Activated naive CD4-positive, alpha-beta T cell treated with anti-CD3 and anti-CD28 coated beads, Interleukin-2, amount 50 U/mL, for 16 hours (primary cell): ENCODE data around the gene SNF8.
"Not testable (repeated sequence)": the region's sequence is repeated elsewhere in the genome, so short reads cannot be mapped to it uniquely, and the experiment has no call there.

Experiments used
- DNase-seq: peaks from one replicate; pipeline ENCODE4 v3.0.0-alpha.2; 2020

The SNF8 gene, protein sequence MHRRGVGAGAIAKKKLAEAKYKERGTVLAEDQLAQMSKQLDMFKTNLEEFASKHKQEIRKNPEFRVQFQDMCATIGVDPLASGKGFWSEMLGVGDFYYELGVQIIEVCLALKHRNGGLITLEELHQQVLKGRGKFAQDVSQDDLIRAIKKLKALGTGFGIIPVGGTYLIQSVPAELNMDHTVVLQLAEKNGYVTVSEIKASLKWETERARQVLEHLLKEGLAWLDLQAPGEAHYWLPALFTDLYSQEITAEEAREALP

DNA sequence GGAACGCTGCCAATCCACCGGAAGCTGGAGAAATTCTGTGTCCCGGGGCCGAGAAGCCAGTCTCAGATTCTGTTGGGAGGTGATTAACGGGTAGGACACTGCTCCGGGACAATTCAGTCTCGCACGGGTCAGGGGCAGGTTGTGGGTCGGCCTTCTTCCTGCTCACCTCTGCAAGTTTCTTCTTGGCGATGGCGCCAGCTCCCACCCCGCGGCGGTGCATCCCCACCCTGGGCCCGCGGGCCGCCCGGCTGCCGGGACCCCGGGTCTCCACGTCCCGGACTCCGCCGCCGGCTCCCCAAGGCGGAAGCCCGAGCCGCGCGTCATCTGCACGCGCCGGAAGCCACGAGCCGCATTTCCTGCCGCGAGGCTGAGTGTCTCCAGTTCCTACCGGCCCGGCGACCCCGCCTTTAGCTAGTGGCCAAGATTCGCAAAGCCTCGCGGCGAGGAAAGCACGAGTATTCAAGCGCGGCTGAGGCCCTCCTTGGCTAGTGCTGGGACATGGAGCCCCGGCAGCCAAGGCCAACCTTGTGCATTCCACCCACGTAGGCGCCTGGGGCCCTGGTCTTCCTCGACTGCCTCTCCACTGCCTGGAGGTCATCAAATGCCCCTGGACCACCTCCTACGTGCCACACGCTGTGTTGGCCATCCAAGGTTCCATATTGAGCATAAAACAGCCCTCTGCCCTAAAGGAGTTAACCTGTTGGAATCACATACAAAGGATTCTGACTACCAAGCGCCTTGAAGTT, at the start of gene SNF8:
Gene SNF8 (minus strand): TSS at position 328 of the 746 bp plus-strand sequence. CDS start 108 bp downstream, at position 220.
- peak; percentile 94 for DNase-seq

DNA sequence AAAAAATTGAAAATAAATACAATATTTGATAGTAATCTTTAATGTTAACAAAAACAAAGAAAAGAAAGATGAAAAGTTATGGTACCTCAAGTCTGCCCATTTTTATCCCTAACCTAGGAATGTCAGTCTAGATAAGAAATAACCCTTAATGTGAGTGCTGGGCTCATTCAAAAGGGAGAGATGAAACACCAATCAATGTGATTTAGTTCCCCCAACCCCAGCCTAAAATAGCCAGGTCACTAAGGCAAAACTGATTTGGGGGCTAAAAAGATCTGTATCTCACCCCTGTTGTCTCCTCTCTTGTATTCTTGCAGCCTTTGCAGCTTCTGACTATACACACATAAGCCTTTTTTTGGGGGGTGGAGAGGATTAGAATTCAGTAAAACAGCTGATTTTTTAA, 49.3 kb upstream of the SNF8 start:
- DNase-seq = no peak

DNA sequence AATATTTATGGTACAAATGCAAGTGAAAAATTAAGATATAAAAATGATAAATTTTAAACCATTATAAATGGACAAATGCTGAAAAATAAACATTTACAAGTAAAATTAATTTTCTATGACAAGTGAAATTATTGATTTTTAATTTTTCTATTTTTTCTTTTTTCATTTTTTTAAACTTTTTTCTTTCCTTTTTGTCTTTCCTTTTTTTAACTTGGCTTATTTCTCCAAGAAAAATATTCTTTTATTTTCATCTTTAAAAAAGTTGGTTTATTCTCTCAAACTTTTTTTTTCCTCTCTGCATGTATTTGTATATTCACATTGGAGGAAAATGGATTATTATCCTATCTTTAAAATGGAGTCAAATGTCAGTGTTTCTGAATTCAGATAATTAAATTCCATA, 48.7 kb upstream of the SNF8 start:
- DNase-seq = no peak

DNA sequence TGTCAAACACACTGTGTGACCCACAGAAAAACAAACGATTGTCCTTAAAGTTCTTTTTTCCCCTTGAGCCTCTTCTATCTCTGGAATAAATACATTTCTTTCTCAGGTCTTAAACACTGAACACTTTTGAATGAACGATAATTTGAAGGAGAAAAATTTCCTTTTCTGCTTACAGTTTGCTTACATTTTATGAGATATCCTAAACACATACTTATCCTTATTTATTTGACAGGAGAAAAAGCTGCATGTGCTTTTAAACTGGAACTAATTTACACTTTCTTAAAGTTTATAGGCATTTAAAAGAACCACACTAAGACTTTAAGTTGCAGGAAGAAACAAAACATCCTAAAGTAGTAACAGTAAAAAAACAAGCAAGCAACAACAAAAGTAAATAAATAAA, 47.8 kb upstream of the SNF8 start:
- DNase-seq = no peak

DNA sequence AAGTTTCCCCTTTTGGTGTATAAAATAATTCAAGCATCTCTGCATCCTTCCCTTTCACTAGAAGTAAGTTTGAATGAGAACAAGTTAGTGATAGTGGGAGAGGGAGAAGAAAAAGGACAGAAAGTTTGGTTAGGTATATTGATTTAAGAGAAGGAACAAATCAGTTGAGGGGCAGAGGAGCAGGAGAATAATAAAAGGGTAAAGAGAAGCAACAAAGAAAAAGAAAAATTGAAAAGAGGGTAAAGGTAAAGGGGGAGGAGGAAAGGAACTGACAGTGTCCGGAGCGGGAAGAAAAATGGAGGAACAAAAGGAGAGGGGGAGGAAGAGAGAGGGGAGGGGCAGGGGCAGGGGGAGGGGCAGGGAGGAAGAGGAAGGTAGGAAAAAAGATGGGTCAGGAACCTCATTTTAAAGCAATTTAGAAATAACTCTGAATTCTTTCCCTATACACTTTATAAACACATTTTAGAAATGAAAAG, 46.3 kb upstream of the SNF8 start:
- DNase-seq = no peak

DNA sequence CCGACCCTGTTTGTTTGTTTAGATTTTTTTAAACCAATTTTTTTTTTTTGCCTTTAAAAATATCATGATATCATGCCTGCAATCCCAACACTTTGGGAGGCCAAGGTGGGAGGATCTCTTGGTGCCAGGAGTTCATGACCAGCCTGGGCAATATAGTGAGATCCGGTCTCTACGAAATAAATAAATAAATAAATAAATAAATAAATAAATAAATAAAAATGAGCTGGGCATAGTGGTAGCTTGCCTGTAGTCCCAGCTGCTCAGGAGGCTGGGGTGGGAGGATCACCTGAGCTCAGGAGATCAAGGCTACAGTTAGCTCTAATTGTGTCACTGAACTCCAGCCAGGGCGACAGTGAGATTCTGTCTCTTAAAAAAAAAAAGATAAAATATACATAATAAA, 44.5 kb upstream of the SNF8 start:
- DNase-seq = no peak

DNA sequence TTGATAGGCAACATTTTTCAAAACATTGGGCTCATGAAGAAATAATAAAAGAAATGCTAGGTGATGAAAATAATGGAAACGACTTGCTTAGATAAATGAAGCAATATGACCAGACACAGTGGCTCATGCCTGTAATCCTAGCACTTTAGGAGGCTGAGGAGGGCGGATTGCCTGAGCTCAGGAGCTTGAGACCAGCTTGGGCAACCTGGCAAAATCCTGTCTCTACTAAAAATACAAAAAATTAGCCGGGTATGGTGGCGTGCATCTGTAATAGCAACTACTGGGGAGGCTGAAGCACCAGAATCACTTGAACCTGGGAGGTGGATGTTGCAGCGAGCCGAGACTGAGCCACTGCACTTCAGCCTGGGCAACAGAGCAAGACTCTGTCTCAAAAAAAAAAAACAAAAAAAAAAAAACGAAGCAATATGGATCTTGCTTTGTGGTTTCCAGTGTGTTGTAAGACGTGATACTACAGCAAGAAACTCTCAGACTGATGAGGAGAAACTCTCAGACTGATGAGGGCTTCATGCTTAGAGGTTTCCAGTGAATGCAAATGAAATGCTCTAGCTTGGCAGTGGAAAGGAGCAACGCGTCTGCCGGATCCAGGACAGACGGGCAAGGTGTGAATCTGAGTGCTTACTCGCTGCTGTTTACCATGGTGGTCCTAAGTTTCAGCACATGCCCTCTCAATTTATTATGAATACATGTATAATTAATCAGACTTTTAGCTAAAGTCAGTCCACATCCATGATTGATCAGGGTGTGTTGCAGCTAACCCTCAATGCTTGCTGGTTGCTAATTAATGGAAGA, 41.0 kb upstream of the SNF8 start:
- no peak for DNase-seq

DNA sequence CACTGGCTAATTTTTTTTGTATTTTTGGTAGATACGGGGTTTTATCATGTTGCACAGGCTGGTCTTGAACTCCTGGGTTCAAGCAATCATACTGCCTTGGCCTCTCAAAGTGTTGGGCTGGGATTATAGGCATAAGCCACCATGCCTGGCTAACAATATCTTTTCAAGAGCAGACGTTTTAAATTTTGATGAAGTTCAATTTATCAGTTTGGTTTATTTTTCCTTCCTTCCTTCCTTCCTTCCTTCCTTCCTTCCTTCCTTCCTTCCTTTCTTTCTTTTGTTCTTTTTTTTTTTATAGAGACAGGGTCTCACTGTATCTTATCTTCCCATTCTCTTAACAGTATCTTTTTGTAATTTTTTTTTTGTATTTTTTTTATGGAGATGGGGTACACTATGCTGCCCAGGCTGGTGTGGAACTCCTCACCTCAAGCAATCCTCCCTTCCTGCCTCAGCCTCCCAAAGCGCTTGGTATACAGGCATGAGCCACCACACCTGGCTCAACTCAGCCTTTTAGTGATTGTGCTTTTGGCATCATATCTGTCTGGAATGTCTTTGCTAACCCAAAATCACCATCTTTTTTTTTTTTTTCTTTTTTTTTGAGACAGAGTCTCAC, 37.4 kb upstream of the SNF8 start:
- no peak for DNase-seq

DNA sequence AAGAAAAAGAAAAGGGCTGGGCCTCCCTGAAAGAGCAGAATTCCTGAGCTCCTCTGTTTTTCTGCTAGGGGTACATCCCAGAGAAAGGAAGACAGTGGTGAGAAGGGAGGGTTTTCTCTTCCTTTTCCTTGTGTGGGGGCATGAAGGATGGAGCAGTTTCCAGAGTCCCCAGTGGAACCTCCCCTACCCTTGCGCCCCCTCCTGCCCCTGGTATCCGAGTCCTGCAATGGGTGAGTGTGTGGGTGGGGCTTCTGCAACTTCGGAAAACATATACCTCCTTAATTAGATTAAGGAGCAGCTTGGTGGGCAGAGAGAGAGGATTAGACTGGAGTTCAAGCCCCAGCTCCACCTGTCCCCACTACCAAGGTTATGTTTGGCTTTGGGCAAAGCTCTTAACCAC, 29.2 kb upstream of the SNF8 start:
- no peak for DNase-seq

DNA sequence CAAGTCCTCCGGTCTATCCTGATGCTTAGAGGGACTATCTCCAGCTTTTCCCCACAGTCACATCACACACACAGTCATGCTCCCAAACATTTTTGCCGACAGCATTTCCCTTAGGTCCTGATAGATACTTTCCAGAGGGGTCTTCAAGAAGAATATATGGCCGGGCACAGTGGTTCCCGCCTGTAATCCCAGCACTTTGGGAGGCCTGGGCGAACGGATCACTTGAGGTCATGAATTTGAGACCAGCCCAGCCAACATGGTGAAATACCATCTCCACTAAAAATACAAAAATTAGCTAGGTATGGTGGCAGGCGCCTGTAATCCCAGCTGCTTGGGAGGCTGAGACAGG, 28.1 kb upstream of the SNF8 start:
- no peak for DNase-seq

DNA sequence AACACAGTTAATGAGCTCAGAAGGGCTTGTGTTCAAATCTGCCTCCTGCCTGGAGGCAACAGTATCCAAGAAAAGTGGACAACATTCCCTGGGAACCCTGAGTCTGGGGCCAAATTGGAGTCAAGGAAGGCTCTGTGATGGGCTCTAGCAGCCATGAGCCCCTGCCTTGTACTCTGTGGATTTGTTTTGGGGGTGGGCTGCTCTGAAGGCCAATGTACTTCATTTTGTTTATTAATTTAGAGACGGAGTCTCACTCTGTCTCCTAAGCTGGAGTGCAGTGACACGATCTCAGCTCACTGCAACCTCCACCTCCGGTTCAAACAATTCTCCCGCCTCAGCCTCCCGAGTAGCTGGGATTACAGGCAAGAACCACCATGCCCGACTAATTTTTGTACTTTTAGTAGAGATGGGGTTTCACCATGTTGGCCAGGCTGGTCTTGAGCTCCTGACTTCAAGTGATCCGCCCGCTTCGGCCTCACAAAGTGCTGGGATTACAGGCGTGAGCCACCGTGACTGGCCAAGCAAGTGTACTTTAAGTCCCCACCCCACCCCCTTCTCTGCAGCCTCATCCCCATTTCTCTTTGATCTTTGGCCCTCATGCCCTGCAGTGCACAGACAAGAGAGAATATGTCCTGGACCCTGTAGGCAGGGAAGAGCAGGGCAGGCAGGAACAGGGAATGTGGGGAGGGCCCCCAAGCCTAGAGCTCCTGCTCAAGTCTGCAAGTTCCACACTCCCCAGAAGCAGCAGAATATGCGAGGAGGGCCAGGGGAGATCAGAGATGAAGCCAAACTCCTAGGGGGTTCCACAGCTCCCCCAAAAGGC, 26.4 kb upstream of the SNF8 start:
- DNase-seq = no peak

DNA sequence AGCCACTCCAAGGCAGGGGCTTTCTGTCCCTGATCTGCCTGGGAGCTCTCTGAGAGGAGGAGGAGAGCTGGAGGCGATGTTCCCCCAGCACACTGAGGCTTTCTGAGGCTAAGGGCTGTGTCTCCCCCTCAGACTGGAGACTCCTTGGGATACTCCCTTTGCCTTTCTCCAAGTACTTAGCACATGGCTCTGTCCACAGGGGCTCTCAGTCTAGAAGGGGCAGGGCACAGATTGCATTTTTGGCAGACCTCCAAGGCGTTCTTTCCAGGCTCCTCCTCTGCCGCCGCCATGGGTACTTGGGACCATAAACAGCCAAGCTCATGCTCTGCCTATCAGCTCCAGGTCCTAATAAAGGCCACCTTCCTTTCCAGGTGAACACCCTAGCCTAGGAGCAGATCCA, 25.6 kb upstream of the SNF8 start:
- DNase-seq = no peak

DNA sequence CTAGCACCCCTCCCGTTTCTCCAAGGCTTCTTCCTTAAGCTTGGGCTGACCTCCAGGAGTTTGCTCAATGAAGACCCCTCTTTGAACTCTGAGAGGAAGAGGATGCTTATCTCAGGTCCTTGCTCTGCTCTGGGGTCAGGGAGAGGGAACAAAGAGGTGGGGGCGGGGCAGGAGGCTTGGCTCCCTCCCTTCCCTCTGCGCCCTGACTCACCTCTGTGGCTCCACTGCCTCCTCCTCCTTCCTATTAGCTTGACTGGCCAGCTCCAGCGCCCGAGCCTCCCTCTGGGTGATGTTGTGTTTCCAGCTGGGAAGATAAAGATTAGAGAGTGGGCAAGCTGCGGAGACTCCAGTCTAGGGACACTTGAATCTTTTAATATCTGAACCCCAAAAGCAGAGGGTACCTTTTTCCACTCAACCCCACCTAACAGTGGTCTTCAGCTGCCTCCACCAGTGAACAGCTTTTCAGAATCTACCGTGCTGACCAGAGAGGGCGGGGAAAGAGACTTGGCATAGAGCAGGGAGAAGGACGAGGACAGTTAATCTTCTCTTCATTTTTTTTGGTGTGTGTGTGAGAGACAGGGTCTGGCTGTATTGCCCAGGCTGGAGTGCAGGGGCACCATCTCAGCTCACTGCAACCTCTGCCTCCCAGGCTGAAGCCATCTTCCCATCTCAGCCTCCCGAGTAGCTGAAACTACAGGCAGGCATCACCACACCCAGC, 17.0 kb upstream of the SNF8 start:
- no peak for DNase-seq

DNA sequence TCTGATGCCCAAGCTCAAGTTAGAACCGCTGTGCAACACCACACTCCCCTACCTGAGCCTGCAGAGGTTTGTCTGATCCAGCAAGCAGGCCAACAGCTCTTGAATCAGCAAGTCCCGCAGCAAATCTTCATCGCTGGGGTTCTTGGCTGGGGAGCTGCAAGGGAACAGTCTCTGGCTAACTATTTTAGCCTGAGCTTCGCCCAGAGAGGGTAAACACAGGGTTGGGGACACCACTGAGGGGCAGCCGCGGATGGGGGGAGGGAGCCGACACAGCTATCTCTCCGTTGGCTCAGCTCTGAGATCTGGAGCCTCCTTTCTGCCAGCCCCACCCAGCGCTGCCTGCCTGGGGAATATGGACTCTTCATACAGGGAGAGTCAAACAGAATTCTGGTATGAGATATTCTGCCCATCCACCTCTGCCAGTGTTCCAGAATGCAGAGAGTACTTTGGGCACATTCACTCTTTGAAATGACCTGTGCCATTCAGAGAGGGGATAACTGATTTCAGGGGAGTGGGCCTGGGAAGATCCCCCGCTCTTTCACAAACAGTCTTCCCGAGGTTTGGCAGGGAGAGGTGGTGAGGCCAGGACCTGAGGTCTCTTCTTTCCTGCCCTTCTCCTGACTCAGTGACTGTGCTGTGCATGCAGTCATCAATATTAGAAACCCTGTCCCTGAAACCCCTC, 16.3 kb upstream of the SNF8 start:
- DNase-seq = no peak

DNA sequence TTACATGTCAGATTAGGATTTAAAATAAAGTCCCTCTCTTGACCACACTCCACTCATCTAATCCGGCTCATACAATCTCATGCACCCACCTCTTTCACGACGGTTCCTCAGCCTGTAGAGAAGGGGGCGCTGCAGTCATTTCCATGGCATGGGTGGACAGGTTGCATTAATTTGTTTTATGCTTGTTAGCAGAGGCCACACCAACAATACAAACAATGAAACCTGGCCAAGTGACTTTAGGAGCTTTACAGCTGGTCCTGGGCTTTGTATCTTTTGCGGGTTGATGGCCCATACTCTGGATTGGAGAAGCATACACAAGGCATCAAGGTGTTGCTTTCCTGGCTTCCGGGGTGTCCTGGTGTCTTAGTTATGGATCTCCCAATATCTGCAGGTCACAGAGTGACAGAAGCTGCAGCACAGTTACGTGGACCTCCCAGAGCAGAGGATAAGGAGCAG, 9.7 kb upstream of the SNF8 start:
- DNase-seq = no peak

DNA sequence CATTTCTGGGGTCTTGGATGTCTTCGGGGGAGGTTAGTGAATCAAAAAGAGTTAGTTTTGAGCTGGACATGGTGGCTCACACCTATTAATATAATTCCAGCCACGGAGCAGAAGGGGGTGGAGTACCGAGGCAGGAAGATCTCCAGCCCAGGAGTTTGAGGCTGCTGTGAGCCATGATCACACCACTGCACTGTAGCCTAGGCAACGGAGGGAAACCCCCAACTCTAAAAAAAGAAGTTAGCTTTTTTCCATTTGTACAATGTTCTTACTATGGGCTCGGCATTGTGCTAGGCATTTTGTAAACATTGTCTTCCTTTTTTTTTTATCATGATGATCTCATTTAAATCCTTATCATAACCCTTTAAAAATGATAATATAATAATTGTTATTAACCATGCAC, 8.3 kb upstream of the SNF8 start:
- no peak for DNase-seq

DNA sequence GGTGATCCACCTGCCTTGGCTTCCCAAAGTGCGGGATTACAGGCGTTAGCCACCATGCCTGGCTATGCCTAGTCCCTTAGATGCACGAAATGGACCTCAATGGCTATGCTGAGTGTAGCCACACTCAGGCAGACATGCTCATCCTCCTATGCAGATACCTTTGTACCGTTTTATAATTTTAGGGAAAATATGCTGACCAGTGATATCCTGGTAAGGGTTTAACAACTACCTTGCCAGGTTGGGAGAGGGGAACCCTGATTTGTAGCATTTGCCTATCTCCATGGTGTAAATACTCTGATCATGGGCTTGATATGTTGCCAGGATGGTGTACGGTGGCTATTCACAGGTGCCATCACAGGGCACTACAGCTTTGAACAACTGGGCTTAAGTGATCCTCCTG, 6.9 kb upstream of the SNF8 start:
- DNase-seq = no peak

DNA sequence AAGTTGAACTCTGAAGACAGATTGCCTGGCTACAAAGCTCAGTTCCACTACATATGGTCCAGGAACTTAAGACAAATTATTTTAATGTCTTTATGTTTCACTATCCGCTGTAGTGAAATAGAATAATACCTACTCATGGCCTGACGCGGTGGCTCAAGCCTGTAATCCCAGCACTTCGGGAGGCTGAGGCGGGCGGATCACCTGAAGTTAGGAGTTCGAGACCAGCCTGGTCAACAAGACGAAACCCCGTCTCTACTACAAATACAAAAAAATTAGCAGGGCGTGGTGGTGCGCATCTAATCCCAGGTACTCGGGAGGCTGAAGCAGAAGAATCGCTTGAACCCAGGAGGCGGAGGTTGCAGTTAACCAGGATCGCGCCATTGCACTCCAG, 614 bp upstream of the SNF8 start:
- DNase-seq = not testable (repeated sequence)

DNA sequence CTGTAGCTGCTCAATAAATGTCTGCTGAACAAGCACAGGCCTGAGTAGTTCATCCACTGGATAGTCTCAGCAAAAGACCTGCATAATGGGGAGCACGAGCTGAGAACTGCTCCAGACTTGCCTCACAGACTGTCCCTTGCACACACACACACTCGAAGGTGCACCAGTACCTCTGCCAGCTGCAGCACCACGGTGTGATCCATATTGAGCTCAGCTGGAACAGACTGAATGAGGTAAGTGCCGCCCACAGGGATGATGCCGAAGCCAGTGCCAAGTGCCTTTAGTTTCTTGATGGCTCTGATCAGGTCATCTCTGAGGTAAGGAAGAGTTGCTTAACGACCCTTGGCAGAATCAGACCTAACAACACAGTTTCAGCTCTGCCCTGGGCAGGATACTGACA, 11.6 kb downstream of the SNF8 start:
- no peak for DNase-seq

DNA sequence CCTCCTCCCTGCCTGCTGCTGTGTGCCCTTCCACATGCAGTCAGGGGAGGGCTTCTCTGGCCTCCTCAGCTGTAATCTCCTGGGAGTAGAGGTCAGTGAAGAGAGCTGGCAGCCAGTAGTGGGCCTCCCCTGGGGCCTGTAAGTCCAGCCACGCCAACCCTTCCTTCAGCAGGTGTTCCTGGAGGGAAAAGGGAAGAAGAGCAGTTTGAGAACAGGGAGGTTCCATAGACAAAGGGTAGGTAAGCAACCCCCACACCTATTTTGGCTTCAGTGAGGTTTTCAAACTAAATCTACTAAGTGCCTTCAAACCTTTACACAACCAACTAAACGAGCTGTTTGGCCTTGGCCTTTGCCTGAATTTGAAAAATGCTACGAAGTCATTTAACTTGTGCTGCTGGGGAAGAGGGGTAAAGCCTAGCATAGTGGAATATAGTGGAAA, 14.2 kb downstream of the SNF8 start:
- no peak for DNase-seq

DNA sequence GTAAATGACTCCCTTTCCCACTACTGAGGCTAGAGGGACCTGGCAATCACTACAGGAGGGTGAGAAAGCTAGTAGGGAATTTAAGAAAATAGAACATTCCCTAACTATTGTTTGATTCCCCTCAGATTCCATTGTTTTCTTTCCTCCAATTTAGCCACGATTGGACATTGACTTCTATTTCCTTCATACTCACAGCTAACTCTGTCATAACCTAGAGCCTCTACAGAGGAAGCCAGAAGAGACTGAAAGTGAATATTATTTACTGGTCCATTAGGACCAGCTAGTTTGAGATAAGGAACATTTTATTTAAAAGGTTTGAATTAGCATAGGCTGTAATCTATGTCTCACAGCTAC, 14.9 kb downstream of the SNF8 start:
- DNase-seq = no peak
